PC-9 (cell line): ENCODE measurements around the gene SORCS2.

Experiments
- CTCF ChIP-seq: fragments of 200-600 bp; sonication (generic); conservative IDR thresholded peaks from 2 replicates; pipeline ENCODE4 v1.6.1; 2017; ENCODE audit warnings: mixed run types, antibody characterized with exemption, mild to moderate bottlenecking, moderate library complexity
- EZH2 ChIP-seq: fragments of 200-600 bp; sonication (generic); IDR thresholded peaks from 2 replicates; pipeline ENCODE4 v1.8.0; 2017; ENCODE audit warnings: antibody characterized with exemption, low read depth

GRCh38 chr4:7638489-7638888 is 446.2 kb downstream of the SORCS2 start:
- TF ChIP-seq CTCF (no peak), EZH2 (no peak)
